ENCODE data around the gene NEK7. TPM values are rescaled to one million over a fixed set of nuclear protein-coding genes. Genes with fewer than 3 reads are reported as not detected.
"Not testable (repeated sequence)": the region's sequence is repeated elsewhere in the genome, so short reads cannot be mapped to it uniquely, and the experiment has no call there.

The NEK7 gene
- total RNA-seq, 4 donors from 2014 or later = 98.1 to 152 (median 118) TPM

- no peaks in the 10 kb centered on the region for H3K9me3 ChIP-seq
- DNase-seq = no peak
- no peak for ATAC-seq
These were observed 147.6 kb downstream of the NEK7 start for GRCh38 chr1:198304431-198304830.

GRCh38 chr1:198314817-198315216 is 158.0 kb downstream of the NEK7 start:
- H3K9me3 ChIP-seq; in situ Hi-C loops (cut with MboI; ENCODE audit: low sequenced_read_pairs in 4 of 4): not testable (repeated sequence)

More at GRCh38 chr1:198304431-198304830, 147.6 kb downstream of the NEK7 start:
- H3K36me3 ChIP-seq = no peaks in the 10 kb centered on the region
- no peak overlapping the region for H3K4me3 ChIP-seq
- in situ Hi-C loops (cut with MboI; ENCODE audit: low sequenced_read_pairs in 4 of 4) (no loop called here), intact Hi-C loops (cut with DNase I; ENCODE audit: low total_unique reads) (no loop called here)
- no peaks in the 10 kb centered on the region for H3K27me3 ChIP-seq
- no peak for TF ChIP-seq CTCF (IDR thresholded peaks at IDR 0.05 in 4 of 5, conservative IDR thresholded peaks at IDR 0.05 in 1 of 5)
- TF ChIP-seq POLR2A (IDR thresholded peaks at IDR 0.05) = no peak
- H3K4me1 ChIP-seq = no peaks in the 10 kb centered on the region
- H3K27ac ChIP-seq = no peak overlapping the region

GRCh38 chr1:198315331-198315730 is 158.5 kb downstream of the NEK7 start:
- ATAC-seq = not testable (repeated sequence)

More at GRCh38 chr1:198314817-198315216, 158.0 kb downstream of the NEK7 start:
- intact Hi-C loops (cut with DNase I; ENCODE audit: low total_unique reads); H3K4me3 ChIP-seq; ATAC-seq; H3K27ac ChIP-seq; H3K4me1 ChIP-seq; H3K36me3 ChIP-seq; DNase-seq; H3K27me3 ChIP-seq: not testable (repeated sequence)

GRCh38 chr1:198316546-198317100 is 159.8 kb downstream of the NEK7 start:
- in situ Hi-C loops (cut with MboI; ENCODE audit: low sequenced_read_pairs in 4 of 4) = no loop called here
- TF ChIP-seq POLR2A (IDR thresholded peaks at IDR 0.05) (no peak), CTCF (IDR thresholded peaks at IDR 0.05 in 4 of 5, conservative IDR thresholded peaks at IDR 0.05 in 1 of 5) (no peak)
- intact Hi-C loops (cut with DNase I; ENCODE audit: low total_unique reads) = no loop called here
- ATAC-seq (no peak), DNase-seq (no peak)
- peaks cover 0 to 5% of the 10 kb centered on the region in 2 donors for H3K36me3 ChIP-seq
- no peaks in the 10 kb centered on the region for H3K9me3 ChIP-seq
- H3K4me1 ChIP-seq = no peaks in the 10 kb centered on the region
- no peak overlapping the region for H3K4me3 ChIP-seq
- H3K27ac ChIP-seq = no peak overlapping the region
- no peaks in the 10 kb centered on the region for H3K27me3 ChIP-seq

More at GRCh38 chr1:198315331-198315730, 158.5 kb downstream of the NEK7 start:
- H3K4me3 ChIP-seq; H3K36me3 ChIP-seq; DNase-seq; H3K27ac ChIP-seq; H3K4me1 ChIP-seq; H3K9me3 ChIP-seq; H3K27me3 ChIP-seq; intact Hi-C loops (cut with DNase I; ENCODE audit: low total_unique reads); in situ Hi-C loops (cut with MboI; ENCODE audit: low sequenced_read_pairs in 4 of 4): not testable (repeated sequence)

- intact Hi-C loops (cut with DNase I; ENCODE audit: low total_unique reads) (no loop called here), in situ Hi-C loops (cut with MboI; ENCODE audit: low sequenced_read_pairs in 4 of 4) (no loop called here)
- no peak for DNase-seq
- Histone ChIP-seq H3K4me1 (no peaks in the 10 kb centered on the region), H3K27me3 (no peaks in the 10 kb centered on the region), H3K36me3 (peaks cover 0 to 5% of the 10 kb centered on the region in 2 donors), H3K27ac (no peak overlapping the region), H3K4me3 (no peak overlapping the region), H3K9me3 (no peaks in the 10 kb centered on the region)
- TF ChIP-seq POLR2A (IDR thresholded peaks at IDR 0.05) (no peak), CTCF (IDR thresholded peaks at IDR 0.05 in 4 of 5, conservative IDR thresholded peaks at IDR 0.05 in 1 of 5) (no peak)
- ATAC-seq = no peak
These were observed 161.3 kb downstream of the NEK7 start for GRCh38 chr1:198318085-198318484.

GRCh38 chr1:198320759-198321158 is 164.0 kb downstream of the NEK7 start:
- Histone ChIP-seq H3K36me3 (peaks cover 0 to 5% of the 10 kb centered on the region in 2 donors), H3K4me3 (no peak overlapping the region), H3K27ac (no peak overlapping the region), H3K9me3 (no peaks in the 10 kb centered on the region), H3K27me3 (no peaks in the 10 kb centered on the region), H3K4me1 (no peaks in the 10 kb centered on the region)
- ATAC-seq (no peak), DNase-seq (no peak)
- in situ Hi-C loops (cut with MboI; ENCODE audit: low sequenced_read_pairs in 4 of 4) (no loop called here), intact Hi-C loops (cut with DNase I; ENCODE audit: low total_unique reads) (no loop called here)
- TF ChIP-seq CTCF (IDR thresholded peaks at IDR 0.05 in 4 of 5, conservative IDR thresholded peaks at IDR 0.05 in 1 of 5) (no peak), POLR2A (IDR thresholded peaks at IDR 0.05) (no peak)
